ENCODE results near the gene FFAR1.

The FFAR1 gene

GRCh38 chr19:35316560-35316959 lies 31.1 kb upstream of the FFAR1 start:
- DNase-seq, result no peak

- DNase-seq, result no peak
Observed at GRCh38 chr19:35317464-35318043, 30.1 kb upstream of the FFAR1 start.

DNA sequence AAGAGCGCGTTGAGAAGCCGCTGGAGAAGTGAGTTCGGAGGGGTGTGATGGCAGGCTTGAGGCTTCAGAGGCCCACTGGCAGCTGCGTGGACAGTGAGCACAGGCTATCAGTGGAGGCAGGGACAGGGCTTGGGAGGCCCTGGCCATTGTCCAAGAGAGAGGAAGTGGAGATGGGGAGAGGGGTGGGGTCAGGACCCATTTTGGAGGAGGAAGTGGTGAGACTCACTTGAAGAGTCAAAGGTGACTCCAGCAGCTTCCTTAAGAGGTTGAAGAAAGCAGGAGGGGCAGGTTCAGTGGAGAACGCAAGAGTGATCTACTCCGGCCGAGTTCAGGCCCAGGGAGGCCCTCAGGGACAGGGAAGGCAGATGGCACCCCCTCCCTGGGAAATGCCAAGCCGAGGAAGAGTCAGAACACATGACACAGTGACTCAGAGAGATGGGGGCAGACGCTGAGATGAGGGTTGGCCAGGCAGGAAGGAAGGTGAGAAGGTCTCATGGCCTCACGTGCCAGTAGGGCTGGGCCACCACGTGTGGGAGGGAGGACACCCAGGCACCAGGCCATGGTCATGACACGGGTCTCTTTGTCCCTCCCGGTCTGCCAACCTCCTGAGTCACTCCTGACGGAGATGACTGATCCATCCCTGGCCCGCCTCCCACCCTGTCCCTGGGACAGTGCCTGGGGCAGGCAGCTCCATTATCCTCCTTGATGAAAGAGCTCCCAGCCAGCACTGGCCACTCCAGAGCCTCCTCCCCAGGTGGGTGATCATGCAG lies 28.8 kb upstream of the FFAR1 start:
- DNase-seq, result no peak

GRCh38 chr19:35320065-35320713 lies 27.5 kb upstream of the FFAR1 start:
- no peak for DNase-seq

GRCh38 chr19:35321291-35321690 lies 26.4 kb upstream of the FFAR1 start:
- no peak for DNase-seq

- DNase-seq, result no peak
Observed at GRCh38 chr19:35322014-35322413, 25.7 kb upstream of the FFAR1 start.

- DNase-seq, result no peak
Observed at GRCh38 chr19:35327642-35328041, 20.1 kb upstream of the FFAR1 start.

DNA sequence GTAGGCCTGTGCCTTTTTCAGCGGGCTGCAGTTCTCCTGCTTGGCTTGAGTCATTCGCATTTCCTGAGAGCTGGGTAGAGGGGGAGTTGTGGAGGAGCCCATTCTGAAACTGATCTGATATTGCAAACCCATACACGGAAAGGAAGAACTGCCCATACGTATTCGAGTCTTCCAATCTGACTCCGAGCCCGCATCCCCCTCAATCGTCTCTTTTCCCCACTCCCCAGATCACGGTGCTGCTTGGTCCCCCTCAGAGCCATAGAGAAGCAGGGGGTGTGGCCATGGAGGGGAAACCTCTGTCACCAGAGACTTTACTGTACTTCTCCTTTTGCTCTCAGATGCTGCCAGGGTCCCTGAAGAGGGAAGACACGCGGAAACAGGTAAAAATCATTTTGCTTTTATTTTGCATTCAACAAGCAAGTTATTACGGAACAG lies 18.8 kb upstream of the FFAR1 start, which contains the start of gene CD22:
Gene CD22 (plus strand): TSS at position 337 of the 435 bp plus-strand sequence. CDS start 2,854 bp downstream, outside the sequence.
- DNase-seq, result no peak

- no peak for DNase-seq
Observed at GRCh38 chr19:35329323-35329722, 18.4 kb upstream of the FFAR1 start.

DNA sequence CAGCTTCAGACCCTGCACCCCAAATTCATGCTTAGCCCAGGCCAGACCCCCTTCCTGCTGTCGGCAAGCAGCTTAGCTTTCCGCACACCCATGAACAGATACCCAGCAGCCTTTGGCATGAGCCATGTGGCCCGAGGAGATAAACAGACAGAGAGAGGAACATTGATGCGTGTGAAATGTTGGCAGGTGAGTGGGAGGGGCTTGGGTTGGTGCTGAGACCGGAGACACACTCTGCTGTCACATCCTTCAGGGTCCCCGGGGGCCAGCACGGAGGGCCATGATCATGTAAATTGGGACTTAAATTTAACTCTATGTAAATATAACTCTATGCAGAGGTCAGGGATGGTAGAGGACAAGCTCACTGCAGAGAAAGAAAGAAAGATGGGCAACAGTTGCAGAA lies 17.2 kb upstream of the FFAR1 start:
- DNase-seq, result no peak

GRCh38 chr19:35331551-35332214 lies 16.0 kb upstream of the FFAR1 start:
- DNase-seq, result no peak

DNA sequence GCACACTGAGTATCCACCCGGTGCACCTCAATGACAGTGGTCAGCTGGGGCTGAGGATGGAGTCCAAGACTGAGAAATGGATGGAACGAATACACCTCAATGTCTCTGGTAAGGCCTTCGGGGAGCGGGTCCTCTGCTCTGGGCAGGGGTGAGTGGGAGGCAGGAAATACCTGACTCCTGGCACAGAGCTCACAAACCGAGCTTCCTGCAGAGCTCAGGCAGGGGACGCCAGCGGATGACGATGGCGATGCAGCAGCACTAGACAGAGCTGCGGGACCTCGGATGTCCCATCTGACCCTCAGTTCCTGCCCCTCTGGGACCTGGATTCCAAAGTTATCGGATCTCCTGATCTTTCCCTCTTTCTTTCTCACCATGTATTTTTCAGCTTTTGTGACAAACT lies 14.9 kb upstream of the FFAR1 start:
- DNase-seq, result no peak

DNA sequence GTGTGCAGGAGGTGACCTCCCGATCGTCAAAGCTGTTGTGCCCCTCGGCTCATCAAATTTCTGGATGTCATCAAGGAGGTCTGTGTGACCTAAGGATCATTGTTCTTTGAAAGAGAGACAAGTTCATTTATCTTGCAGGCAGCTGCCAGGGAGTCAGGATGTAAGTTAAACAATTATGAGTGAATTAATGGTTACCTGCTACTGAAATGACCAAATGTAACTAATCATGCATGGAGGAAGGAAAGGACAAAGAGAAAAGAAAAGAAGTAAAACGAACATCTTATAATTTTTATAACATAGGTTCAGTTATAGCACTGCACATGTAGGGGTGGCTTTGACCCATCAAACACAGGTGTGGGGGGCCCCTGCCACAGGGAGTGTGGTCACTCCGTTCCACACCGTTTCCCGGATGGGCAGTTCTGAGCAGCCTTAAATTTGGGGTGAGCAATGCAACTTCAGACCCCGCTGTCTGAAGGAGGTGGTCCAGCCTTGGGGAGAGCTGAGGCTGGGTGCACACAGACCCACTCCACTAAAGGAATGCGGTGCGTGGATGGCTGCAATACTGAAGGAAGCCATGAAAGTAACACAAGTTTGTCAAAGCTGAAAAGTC lies 13.5 kb upstream of the FFAR1 start:
- no peak for DNase-seq

DNA sequence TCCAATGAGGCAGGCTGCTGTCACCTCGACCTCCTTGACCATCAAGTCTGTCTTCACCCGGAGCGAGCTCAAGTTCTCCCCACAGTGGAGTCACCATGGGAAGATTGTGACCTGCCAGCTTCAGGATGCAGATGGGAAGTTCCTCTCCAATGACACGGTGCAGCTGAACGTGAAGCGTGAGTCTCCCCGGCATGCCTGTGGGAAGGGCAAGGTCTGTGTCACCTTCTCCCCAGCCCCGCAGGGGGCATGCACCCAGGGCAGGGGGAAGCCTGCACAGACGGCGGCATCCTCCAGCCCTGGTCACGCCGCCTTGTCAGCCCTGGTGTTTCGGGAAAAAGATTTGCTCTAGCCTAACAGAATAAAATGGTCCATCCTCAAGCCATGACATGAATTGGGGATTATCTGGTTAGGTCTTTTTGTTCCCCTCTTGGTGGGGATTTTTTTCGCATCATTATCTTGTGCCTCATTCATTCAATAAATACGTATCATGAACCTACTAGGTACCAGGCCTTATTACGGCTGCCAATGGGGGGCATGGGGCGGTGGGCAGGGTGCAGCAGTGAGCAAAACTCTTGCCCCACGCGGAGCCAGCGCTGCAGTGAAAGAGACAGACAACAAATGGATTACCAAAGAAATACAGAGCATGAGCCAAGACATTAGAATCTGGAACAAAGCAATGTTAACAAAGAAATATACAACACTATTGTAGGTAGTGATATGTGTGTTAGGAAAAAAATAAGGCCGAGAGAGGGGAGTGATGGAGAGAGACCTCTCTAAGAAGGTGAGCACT lies 11.3 kb upstream of the FFAR1 start:
- no peak for DNase-seq

GRCh38 chr19:35337097-35337983 lies 10.4 kb upstream of the FFAR1 start:
- no peak for DNase-seq

GRCh38 chr19:35337984-35338296 lies 9.8 kb upstream of the FFAR1 start:
- DNase-seq, result no peak

- DNase-seq, result no peak
Observed at GRCh38 chr19:35340431-35340830, 7.3 kb upstream of the FFAR1 start.

DNA sequence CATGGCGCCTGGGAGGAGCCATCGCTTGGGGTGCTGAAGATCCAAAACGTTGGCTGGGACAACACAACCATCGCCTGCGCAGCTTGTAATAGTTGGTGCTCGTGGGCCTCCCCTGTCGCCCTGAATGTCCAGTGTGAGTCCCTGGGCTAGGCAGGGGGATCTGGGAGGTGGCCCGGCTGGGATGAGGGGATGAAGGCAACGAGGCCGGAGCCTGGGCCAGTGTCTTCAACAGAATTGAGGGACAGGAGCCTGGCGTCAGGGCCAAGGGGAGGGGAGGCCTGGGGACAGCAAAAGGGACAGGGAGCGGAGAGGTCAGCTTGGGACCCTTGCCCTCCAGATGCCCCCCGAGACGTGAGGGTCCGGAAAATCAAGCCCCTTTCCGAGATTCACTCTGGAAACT lies 6.7 kb upstream of the FFAR1 start:
- DNase-seq, result no peak

GRCh38 chr19:35341565-35342225 lies 6.0 kb upstream of the FFAR1 start:
- no peak for DNase-seq

- no peak for DNase-seq
Observed at GRCh38 chr19:35342430-35342829, 5.3 kb upstream of the FFAR1 start.

DNA sequence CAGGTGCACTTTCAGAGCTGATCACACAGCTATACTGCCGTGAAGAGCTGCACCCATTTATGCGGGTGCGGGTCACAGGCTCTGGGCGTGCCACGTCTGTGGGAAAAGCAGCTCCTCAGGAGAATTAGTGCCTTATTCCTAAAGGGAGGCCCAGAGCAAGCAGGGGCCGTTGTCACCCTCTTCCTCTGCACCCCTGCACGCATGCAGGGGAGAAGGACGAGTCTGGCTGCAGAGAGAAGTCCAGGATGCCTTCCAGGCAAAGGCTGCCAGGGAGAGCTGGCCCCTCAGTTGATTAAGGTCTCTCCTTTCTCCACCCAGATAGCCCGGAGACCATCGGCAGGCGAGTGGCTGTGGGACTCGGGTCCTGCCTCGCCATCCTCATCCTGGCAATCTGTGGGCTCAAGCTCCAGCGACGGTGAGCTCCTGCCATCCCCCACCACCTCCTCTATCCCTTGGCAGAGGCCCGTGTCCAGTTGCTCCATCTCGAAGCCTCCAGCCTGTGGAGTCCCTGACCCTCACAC lies 3.1 kb upstream of the FFAR1 start:
- no peak for DNase-seq
